DOHH2 (cell line): ENCODE measurements around the gene PRKCZ.

ENCODE experiments used
- H3F3A ChIP-seq: fragments of 200-600 bp; sonication (generic), shearing (Covaris generic); 2 replicates; pipeline ENCODE4 v1.6.0; 2016; ENCODE audit warnings: antibody characterized with exemption, mild to moderate bottlenecking; ENCODE audit not compliant: control insufficient read depth, insufficient read depth
- H3K27ac ChIP-seq: fragments of 200-600 bp; sonication (generic); 2 replicates; pipeline ENCODE4 v1.5.1; 2014; ENCODE audit warnings: low read depth, mild to moderate bottlenecking, low read length, moderate library complexity
- H3K27me3 ChIP-seq: fragments of 200-600 bp; sonication (generic); 2 replicates; pipeline ENCODE4 v1.6.1; 2014; ENCODE audit warnings: mild to moderate bottlenecking, low read length, mixed read lengths; ENCODE audit not compliant: control insufficient read depth
- H3K36me3 ChIP-seq: fragments of 200-600 bp; sonication (generic); 2 replicates; pipeline ENCODE4 v1.6.1; 2014; ENCODE audit warnings: mild to moderate bottlenecking, low read length, moderate library complexity, mixed read lengths; ENCODE audit not compliant: control insufficient read depth
- H3K4me1 ChIP-seq: fragments of 200-600 bp; sonication (generic); 2 replicates; pipeline ENCODE4 v1.6.1; 2014; ENCODE audit warnings: mild to moderate bottlenecking, low read length, mixed read lengths; ENCODE audit not compliant: control insufficient read depth
- H3K4me2 ChIP-seq: fragments of 200-600 bp; sonication (generic); 2 replicates; pipeline ENCODE4 v1.6.0; 2014; ENCODE audit warnings: mild to moderate bottlenecking, low read length, moderate library complexity
- H3K4me3 ChIP-seq: fragments of 200-600 bp; sonication (generic); 2 replicates; pipeline ENCODE4 v1.5.1; 2014; ENCODE audit warnings: mild to moderate bottlenecking, low read length, mixed read lengths
- H3K79me2 ChIP-seq: fragments of 200-600 bp; sonication (generic); 2 replicates; pipeline ENCODE4 v1.6.1; 2014; ENCODE audit warnings: mild to moderate bottlenecking, low read length, mixed read lengths; ENCODE audit not compliant: control insufficient read depth
- H3K9me2 ChIP-seq: fragments of 200-600 bp; sonication (generic); replicated peaks from 2 replicates; pipeline ENCODE4 v1.6.1; 2014; ENCODE audit warnings: mild to moderate bottlenecking, low read length, mixed read lengths; ENCODE audit not compliant: control insufficient read depth
- H3K9me3 ChIP-seq: fragments of 200-600 bp; sonication (generic); 2 replicates; pipeline ENCODE4 v1.6.1; 2014; ENCODE audit warnings: antibody characterized with exemption, low read length, mixed read lengths; ENCODE audit not compliant: control insufficient read depth, insufficient read depth
- H4K20me1 ChIP-seq: fragments of 200-600 bp; sonication (generic); 2 replicates; pipeline ENCODE4 v1.6.0; 2014; ENCODE audit warnings: low read depth, mild to moderate bottlenecking, antibody characterized with exemption, low read length, moderate library complexity; ENCODE audit not compliant: control insufficient read depth, insufficient read depth
- CTCF ChIP-seq: fragments of 200-600 bp; sonication (generic); IDR thresholded peaks from one replicate; pipeline ENCODE4 v1.5.1; 2014; ENCODE audit warnings: antibody characterized with exemption, mild to moderate bottlenecking, low read depth, low read length; ENCODE audit not compliant: poor library complexity, severe bottlenecking
- EZH2phosphoT487 ChIP-seq: fragments of 200-600 bp; sonication (generic); IDR thresholded peaks from 2 replicates; pipeline ENCODE4 v1.6.1; 2017; ENCODE audit warnings: borderline replicate concordance, mild to moderate bottlenecking, antibody characterized with exemption, low read length, moderate library complexity, mixed read lengths

The PRKCZ gene

DNA sequence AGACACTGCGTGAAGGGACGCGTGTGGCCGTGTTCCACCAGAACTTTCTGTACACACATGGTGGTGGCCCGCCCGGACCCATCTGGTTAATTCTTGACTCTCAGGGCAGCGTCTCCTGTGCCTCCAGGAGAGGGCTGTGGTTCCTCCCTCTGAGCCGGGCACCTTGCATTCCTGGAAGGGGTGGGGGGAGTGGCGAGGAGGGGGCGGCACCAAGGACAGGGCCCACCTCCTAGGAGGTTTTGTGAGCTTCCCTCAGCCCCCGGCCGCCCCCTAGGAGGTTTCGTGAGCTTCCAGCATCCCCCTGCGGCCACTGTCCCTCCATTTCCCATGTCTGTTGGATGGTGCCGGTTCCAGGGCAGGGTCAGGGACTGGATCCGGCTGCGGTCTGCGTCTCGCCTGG, 115.4 kb downstream of the PRKCZ start:
- Histone ChIP-seq H3K79me2 (no peaks in the 10 kb centered on the region), H3K4me1 (no peaks in the 10 kb centered on the region), H3K4me3 (no peak overlapping the region), H3K27ac (no peak overlapping the region), H4K20me1 (no peaks in the 10 kb centered on the region), H3F3A (no peaks in the 10 kb centered on the region), H3K9me3 (no peaks in the 10 kb centered on the region), H3K4me2 (no peak overlapping the region), H3K9me2 (no peaks in the 10 kb centered on the region), H3K27me3 (no peaks in the 10 kb centered on the region), H3K36me3 (no peaks in the 10 kb centered on the region)
- TF ChIP-seq EZH2phosphoT487 (no peak), CTCF (no peak)

DNA sequence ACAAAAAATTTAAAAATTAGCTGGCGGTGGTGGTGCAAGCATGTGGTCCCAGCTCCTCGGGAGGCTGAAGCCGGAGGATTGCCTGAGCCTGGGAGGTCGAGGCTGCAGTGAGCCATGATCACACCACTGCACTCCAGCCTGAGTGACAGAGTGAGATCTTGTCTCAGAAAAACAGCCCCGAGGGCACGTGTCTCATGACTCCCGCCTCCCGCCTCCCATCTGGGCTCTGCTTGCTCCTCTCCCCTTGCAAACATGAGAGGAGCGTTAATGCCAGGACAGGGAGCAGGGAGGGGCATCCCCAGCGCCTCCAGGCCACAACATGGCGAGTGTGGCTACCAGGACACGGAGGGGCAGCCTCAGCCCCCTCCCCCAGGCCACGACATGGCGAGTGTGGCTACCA, 116.0 kb downstream of the PRKCZ start:
- Histone ChIP-seq H4K20me1 (no peaks in the 10 kb centered on the region), H3K36me3 (no peaks in the 10 kb centered on the region), H3F3A (no peaks in the 10 kb centered on the region), H3K79me2 (no peaks in the 10 kb centered on the region), H3K9me3 (no peaks in the 10 kb centered on the region), H3K9me2 (no peaks in the 10 kb centered on the region), H3K4me2 (no peak overlapping the region), H3K4me1 (no peaks in the 10 kb centered on the region), H3K27me3 (no peaks in the 10 kb centered on the region), H3K27ac (no peak overlapping the region), H3K4me3 (no peak overlapping the region)
- TF ChIP-seq CTCF (no peak), EZH2phosphoT487 (no peak)

DNA sequence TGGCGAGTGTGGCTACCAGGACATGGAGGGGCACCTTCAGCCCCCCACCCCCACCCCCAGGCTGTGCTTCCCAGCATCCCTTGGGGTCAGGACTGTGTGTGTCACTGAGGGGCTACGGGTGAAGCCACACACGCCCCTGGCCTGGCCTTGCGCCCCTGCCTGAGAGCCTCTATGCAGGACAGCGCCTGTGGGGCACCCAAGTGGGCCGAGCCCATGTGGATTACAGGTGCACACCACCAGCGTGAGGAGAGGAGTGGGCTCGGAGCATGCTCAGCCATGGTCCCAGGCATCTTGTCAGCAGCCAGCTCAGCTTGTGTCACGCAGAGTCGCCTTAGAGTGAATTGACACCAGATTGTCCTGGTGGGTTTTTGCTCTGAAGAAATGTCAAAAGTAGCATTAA, 116.5 kb downstream of the PRKCZ start:
- Histone ChIP-seq H3K4me3 (no peak overlapping the region), H3K4me2 (no peak overlapping the region), H3K4me1 (no peaks in the 10 kb centered on the region), H3F3A (no peaks in the 10 kb centered on the region), H3K27ac (no peak overlapping the region), H3K27me3 (no peaks in the 10 kb centered on the region), H3K9me2 (no peaks in the 10 kb centered on the region), H4K20me1 (no peaks in the 10 kb centered on the region), H3K36me3 (no peaks in the 10 kb centered on the region), H3K9me3 (no peaks in the 10 kb centered on the region), H3K79me2 (no peaks in the 10 kb centered on the region)
- no peak for TF ChIP-seq EZH2phosphoT487
- TF ChIP-seq CTCF: no peak

- H4K20me1 ChIP-seq: no peaks in the 10 kb centered on the region
- H3K27ac ChIP-seq: no peak overlapping the region
- no peaks in the 10 kb centered on the region for H3K79me2 ChIP-seq
- no peak for TF ChIP-seq EZH2phosphoT487
- no peaks in the 10 kb centered on the region for H3K27me3 ChIP-seq
- no peaks in the 10 kb centered on the region for H3K4me1 ChIP-seq
- H3K36me3 ChIP-seq: no peaks in the 10 kb centered on the region
- no peak overlapping the region for H3K4me3 ChIP-seq
- H3K9me2 ChIP-seq: no peaks in the 10 kb centered on the region
- H3F3A ChIP-seq: no peaks in the 10 kb centered on the region
- H3K9me3 ChIP-seq: no peaks in the 10 kb centered on the region
- no peak overlapping the region for H3K4me2 ChIP-seq
Measured at GRCh38 chr1:2168090-2168489, 117.9 kb downstream of the PRKCZ start.
